Endometrial microvascular endothelial cells (primary cell): ENCODE results near the gene TULP4. TPM values are rescaled to one million over a fixed set of nuclear protein-coding genes. Genes with fewer than 3 reads are reported as not detected.
"Not testable (repeated sequence)": the region's sequence is repeated elsewhere in the genome, so short reads cannot be mapped to it uniquely, and the experiment has no call there.

Experiments
- in situ Hi-C: cut with HindIII; loops from 2 replicates; pipeline ENCODE4 v1.10.0; 2017; ENCODE audit warnings: low sequenced_read_pairs, low pct_unique_long_range_greater_than_20kb; ENCODE audit errors: inconsistent ontology term
- total RNA-seq: library from RNA; depleted of rRNA; stranded (reverse); fragments of >200 nt; gene quantifications from one replicate; pipeline ENCODE4 v1.2.3, GENCODE V29; 2015; ENCODE audit errors: inconsistent ontology term

TULP4 gene
- total RNA-seq, 1 donor from 2014 or later: 22.7 TPM

DNA sequence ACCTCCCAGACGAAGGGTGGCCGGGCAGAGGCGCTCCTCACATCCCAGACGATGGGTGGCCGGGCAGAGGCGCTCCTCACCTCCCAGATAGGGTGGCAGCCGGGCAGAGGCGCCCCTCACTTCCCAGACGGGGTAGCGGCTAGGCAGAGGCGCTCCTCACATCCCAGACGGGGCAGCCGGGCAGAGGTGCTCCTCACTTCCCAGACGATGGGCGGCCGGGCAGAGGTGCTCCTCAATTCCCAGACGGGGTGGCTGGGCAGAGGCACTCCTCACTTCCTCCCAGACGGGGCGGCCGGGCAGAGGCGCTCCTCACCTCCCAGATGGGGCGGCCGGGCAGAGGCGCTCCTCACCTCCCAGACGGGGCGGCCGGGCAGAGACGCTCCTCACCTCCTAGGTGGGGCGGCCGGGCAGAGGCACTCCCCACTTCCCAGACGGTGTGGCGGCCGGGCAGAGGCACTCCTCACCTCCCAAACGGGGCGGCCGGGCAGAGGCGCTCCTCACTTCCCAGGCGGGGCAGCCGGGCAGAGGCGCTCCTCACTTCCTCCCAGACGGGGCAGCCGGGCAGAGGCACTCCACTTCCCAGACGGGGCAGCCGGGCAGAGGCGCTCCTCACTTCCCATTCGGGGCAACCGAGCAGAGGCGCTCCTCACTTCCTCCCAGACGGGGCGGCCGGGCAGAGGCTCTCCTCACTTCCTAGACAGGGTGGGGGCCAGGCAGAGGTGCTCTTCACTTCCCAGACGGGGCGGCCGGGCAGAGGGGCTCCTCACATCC, 37.4 kb downstream of the TULP4 start:
- in situ Hi-C loops: not testable (repeated sequence)

DNA sequence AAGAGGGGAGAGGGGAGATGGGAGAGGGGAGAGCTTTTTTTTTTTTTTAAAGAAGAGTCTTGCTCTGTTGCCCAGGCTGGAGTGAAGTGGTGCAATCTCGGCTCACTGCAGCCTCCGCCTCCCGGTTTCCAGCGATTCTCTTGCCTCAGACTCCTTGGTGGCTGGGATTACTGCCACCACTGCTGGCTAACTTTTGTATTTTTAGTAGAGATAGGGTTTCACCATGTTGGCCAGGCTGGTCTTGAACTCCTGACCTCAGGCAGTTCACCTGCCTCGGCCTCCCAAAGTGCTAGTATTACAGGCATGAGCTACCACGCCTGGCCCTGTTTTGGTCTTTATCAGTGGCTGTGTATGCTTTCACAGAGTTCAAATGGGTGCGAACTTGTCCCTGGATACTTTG, 38.5 kb downstream of the TULP4 start:
- in situ Hi-C loops: not testable (repeated sequence)

DNA sequence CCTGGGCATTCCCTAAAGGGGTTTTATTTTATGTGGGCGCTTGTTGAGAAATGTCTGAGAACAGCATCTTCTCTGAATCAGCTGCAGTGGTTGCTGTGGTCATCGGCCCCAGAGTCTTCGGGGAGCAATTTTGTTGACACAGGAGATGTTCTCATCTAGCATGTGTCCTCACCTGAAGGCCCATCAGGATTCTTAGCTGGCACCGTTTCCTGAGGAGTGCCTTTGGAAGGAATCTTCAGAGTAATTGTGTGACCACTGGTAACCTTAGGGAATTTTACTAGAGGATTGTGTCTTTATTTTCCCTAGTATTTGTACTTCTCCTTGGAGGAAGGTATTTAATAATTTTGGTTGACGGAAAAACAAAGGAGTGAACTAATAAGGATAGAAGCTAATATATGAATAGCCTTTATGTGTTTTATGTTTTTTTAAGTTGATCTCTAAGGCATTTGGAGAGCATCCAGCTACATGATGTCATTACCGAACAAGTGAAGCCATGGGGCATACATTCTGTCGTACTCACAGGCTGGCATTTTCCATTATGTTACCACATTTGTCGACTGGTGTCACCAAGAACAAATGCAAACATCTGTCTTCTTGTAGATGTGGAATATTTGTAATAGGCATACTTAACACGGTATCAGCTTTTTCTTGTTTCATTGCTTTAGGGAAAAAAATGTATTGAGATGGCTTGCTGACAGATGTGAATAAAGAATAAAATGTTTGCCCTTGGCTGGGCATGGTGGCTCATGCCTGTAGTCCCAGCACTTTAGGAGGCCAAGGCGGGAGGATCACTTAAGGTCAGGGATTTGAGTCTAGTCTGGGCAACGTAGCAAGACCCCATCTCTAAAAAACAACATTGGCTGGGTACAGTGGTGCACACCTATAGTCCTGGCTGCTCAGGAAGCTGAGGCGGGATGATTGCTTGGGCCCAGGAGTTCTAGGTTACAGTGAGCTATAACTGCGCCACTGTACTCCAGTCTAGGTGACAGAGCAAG, 41.9 kb downstream of the TULP4 start:
- in situ Hi-C loops: no loop called here

DNA sequence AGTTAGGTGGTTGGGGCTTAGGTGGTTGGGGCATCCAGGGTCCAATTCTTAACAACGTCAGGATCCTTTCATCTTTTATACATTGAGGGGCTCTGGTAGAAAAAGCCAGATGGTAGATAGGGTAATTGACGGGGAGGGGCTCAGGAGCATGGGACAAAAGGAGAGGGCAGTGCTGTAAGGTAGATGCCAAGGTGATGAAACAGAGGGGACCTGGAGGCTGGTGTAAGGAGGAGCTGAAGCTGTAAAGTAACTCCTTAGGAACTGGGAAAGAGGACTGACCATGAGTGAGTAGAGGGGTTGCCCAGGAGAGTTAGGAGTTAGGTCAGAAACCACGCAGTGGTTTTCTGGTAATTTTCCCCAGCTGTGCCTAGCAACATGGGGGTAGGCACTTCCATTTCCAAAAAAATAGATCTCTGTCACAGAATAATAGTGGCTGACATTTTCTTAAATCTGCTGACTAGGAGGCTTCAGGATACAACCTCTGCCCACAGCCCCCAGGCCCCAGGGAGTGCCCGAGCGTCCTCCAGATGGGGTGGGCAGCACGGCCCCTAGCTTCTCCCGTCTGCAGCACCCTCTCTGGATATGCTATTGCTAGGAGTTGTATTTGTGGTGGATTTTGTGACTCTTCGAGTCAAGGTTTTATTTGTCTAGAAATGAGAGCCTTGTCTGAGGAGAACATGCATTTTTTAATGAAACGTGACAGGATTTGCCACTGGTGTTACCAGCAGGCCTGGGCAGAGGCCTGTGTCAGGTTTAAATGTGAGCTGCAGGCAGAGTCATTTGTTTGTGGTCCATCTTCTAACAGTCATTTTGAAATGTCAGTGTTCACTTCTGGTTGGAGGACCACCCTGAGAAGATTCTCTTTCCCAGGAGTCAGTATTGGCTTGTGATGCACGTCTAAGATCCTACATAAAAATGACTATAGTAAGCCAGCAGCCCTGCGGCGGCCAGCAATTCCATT, 44.6 kb downstream of the TULP4 start:
- in situ Hi-C loops: no loop called here

DNA sequence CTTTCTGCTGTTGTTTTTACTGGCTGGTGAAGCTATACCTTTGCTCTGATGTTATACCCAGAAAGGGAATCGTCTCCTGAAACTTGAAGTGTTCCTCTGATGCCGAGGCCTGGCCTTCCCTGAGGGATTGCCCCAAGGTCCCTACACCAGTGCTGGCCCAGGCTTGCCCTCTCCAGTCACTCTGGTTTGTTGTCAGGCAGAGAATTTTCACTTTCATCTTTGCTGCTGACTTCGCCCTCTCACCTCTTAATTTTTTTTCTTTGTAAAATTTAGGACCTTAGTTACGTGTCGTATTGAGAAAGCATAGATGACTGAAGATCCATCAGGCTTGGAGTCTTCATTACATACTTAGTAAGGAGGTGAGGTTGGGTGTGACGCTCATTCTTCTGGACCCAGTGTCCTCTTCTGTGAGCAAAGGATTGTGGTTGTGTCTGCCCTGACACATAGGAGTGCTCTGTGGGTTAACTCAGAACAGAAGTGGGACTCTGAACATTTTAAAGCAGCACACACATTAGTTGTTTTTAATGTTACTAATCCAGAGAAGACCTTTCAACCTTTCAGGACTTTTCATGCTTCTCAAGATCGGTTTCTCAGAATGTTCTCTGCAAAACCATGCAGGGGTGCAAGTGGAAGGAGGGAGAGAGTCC, 45.4 kb downstream of the TULP4 start:
- in situ Hi-C loops: no loop called here

DNA sequence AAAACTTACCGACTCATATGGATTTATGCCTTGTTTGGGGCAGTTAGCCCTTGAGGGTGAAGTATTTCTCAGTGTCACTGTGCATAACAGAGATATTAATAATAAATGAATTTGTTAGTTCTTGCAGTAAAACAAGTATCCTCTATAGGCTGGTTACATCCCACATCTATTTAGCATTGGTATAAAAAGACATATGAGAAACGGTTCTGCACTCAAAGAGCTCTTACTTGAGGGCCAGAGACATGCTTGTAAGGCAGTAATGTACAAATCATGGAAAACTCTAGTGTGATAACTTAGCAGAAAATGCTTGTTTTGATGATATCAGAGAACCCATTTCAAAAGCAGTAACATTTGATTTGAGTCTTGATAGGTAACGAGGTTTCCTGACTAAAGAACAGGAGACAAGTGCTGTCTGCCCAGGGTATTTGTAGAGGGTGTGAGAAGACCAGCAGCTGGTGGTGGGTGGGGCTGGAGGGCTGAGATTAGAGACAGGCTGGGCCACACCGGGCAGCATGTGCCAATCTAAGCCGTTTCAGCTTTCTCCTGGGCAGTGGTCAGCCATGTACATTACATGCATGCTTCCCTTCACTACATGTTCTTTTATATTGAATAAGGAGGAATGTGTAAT, 46.3 kb downstream of the TULP4 start:
- in situ Hi-C loops: no loop called here

DNA sequence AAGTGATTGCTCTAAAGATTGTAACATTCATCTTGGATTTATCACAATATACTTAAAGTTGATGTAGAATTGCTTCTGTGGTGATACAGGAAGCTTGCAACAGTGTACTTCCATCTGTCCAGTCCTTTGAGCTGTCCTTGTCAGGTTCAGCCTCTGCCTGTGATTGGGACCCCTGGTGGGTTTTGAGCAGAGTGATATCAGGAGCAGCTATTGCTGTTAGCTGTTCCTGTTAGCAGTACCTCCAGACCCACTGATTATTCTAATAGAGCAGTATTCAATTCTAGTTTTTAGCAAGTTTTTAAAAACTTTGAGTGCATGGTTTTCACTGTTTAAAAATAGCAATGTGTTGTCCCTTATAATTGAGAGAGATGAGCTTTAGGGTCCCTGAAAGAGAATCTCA, 48.8 kb downstream of the TULP4 start:
- in situ Hi-C loops: no loop called here

DNA sequence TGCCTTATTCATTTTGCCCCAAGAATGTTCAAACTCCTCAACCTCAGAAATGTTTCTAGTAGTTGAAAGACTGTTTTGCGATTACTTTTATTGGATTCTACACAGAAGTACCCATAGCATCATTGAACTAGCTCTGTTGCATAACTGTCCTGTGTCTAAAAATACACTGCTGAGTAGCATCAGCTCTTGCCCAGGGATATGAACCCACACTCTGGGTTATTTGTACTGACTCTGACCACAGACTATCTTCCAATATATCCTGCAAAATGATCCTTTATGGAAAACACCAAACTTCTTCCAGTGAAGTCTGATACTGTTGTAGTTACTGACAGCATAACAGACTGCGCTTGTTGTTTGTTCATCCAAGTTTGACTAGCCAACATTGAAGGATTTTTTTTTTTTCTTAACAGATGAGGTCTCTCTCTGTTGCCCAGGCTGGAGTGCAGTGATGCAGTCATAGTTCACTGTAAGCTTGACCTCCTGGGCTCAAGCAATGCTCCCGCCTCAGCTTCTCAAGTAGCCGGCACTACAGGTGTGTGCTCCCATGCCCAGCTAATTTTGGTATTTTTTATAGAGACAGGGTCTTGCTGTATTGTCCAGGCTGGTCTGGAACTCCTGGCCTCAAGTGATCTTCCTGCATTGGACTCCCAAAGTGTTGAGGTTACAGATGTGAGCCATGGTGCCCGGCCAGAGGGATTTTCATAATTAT, 49.9 kb downstream of the TULP4 start:
- in situ Hi-C loops: no loop called here

DNA sequence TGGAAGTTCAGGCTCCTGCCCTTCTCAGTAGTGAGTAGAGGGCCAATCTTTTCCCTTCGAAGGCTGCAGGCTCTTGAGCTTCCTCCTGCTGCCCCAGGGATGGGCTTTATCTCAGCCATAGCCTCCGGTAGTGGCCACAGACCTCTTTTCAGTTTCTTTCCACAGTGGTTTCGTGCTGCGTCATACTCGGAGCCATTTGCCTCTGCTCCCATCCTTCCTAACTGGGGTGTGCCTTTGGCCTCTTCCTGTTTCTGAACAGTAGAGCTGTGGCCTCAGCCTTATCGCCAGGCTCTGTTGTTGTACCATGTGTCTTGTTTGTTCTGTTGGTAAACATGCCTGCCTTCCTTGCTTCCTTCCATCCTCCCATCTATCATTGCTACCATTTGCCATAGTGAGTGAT, 54.1 kb downstream of the TULP4 start:
- in situ Hi-C loops: no loop called here

DNA sequence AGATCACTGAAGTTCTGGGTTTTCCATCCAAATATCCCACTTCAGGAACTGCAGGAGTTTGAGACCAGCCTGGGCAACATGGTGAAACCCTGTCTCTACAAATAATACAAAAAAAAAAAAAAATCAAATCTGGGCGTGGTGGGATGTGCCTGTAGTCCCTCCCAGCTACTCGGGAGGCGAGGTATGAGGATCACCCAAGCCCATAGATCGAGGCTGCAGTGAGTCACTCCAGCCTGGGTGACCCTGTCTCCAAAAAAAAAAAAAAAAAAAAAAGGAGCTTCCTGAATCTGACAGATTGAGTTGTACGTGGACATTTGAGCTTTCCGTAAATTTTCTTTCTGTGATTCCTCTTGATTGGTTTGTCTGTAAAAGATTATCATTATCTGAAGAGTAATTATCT, 55.6 kb downstream of the TULP4 start:
- in situ Hi-C loops: no loop called here

DNA sequence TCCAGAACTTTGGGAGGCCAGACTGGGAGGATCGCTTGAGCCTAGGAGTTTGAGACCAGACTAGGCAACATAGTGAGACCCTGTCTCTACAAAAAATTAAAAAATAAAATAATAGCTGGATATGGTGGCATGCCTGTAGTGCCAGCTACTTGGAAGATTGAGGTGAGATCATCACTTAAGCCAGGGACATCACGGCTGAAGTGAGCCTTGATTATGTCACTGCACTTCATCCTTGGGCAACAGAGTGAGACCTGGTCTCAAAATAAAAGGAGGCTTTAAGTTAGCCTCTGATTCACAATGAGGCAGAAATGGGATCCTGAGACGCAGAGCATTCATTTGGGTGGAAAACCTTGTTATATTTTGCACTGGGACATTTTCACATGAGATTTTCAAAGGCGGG, 57.0 kb downstream of the TULP4 start:
- in situ Hi-C loops: no loop called here

DNA sequence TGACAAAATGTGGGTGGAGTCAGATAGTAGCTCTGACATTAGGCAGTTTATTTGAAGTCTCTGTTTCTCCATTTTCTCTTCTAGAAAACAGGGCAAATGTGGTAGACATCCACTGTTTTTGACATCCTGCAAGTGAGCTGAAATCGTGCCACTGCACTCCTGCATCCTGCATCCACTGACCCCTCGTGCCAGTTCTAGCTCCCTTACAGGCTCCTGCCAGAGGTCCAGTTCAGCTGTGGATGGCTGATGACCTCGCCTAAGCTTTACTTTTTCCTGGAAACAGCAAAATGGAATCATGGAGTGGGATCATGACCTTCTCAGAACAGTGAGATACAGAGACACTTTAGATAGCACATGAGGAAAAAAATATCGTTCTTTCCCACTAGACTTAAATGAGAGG, 58.5 kb downstream of the TULP4 start:
- in situ Hi-C loops: no loop called here

DNA sequence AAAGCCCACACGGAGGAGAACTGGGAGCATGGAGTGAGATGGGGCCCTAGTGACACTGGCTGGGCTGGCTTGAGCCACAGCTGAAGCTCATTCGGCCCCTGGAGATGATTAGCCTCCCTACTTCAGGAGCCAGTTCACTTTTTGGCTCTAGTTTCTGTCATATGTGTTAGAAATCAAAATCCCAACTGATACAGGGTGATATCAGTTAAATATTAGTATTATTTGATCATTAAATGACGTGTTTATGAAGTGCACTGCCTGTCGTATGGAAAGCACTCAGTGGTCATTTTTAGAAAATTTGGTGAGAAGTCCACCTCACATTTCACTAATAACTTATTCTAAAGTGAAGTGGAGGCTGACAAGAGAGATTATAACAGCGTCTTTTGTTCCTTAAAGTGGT, 59.0 kb downstream of the TULP4 start:
- in situ Hi-C loops: no loop called here

DNA sequence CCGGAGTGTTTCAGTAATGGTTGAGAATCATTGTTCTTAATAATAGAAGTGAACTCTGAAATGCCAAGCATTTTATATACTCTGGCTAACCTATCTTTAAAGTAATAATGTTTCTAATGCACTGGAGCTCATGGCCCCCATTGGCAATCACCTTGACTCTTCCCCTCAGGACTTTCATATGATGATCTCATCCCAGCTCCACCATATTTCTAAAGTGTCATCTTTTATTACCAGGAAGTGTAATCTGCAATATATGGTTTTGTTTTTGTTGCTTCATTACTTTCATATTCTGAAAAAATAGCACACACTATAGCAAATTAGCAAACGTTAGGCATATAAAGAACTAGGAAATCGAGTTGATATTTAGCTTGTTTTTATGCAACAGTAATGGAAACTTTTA, 60.3 kb downstream of the TULP4 start:
- in situ Hi-C loops: no loop called here

DNA sequence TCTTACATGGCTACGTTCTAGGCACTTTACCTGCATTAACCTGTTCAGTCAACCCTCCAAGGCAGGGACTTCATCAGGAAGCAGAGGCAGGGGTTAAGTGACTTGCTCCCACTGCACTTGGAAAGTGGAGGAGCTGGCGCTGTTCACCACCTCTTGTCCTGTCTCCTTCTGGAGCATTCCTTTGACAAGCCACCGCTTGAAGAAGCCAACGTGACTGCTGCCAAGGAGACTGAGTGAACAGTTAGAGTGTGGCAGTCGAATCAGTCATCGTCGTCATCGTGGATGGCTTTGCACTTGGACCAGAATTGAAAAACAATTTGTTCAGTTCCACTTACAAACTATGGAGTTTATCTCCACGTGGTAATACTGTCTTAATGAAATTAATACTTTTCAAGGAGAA, 60.9 kb downstream of the TULP4 start:
- in situ Hi-C loops: no loop called here

DNA sequence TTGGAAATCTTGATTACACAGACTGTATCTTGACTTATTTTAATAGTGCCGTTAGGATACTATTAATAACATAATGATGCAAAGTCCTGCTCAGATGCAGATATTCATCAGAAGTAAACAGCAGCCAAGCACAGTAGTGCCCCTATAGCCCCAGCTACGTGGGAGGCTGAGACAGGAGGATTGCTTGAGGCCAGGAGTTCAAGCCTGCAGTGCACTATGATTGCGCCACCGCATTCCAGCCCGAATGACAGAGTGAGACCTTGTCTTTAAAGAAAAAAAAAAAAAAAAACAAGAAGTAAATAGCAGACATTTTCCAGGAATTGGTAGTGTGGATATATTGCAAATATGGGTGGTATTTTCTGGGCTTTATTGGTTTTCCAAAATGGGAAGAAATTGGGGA, 61.8 kb downstream of the TULP4 start:
- in situ Hi-C loops: no loop called here

DNA sequence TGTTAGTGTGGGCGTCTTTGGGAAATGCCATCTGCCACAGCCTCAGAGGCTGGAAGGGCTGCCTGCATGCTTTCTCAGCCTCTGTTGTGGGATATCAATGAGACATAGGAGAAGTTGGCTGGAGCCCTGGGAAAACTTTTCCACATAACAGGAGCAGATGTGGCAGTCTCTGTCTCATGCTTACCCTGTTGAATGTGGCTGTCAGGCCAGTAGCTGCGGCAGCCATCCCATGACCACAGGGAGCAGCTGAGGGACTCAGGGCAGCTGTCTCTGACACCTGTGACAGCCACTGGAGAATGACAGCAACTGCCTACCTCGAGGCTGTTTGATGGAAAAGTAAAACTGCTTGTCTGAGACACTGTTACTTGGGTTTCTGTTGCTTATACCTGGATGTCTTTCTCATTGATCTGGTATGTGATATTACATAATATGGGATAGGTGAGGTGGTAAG, 64.4 kb downstream of the TULP4 start:
- in situ Hi-C loops: no loop called here
